ENCODE measurements around the gene ATAD3B. TPM values are rescaled to one million over a fixed set of nuclear protein-coding genes. Genes with fewer than 3 reads are reported as not detected.
A peak's percentile ranks its signal among the peaks of the same experiment; 100 is the strongest.

Gene ATAD3B
- total RNA-seq, 2 donors from 2014 or later, result 2.7 to 5.7 TPM

DNA sequence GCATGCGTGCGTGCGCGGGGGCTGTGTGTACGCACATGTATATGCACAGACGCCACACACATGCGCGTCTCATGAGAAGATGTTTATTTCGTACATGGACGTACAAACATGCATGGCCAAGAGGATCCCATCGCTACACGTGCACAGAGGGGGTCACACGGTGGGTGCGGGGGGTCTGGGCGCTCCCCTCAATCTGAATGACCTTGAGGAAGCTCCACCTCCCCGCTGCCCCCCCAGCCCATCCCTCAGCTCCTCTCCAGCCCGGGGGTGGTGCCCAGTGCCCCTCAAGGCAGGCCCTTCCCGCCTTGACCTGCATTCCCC is 67.4 kb downstream of the ATAD3B start:
- peaks cover 12% of the 10 kb centered on the region for H3K36me3 ChIP-seq
- H3K4me1 ChIP-seq, result peaks cover 0 to 29% of the 10 kb centered on the region in 2 donors

DNA sequence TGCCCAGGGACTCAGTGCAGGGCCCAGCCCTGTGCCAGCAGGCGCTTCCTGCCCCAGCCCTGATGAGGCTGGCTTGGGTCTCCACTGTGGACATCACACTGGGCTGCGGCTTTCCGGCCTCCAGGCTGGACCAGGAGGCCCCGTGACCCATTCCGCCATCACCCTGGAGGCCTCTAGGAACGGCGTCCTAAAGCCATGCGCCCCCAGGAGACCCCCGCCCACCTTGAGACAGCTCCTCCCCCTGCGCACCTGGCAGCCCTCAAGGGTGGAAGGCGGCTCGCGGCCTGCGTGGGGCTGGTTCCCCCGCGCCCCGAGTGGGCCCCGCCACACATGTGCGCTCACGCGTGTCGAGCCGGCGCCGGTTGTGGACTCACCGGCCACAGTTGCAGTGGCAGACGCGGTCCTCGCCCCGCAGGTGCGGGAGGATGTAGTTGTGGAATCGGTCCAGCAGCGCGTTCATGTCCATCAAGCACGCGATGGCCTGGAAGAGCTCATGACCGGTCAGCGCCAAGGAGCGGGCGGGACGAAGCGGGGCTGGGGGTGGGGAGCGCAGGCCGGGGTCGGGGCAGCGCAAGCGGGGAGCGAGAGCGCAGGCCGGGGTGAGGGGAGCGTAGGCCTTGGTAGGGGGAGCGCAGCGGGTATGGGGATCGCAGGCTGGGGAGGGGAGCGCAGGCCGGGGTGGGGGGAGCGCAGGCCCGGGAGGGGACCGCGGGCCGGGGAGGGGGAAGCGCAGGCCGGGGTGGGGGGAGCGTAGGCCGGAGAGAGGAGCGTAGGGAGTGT is 67.9 kb downstream of the ATAD3B start:
- Histone ChIP-seq H3K27me3 (no peaks in the 10 kb centered on the region), H3K4me3 (peak overlapping the region; percentile 72 to 75), H3K4me1 (peaks cover 0 to 34% of the 10 kb centered on the region in 2 donors), H3K27ac (peak overlapping the region; percentile 81 to 85), H3K36me3 (peaks cover 12% of the 10 kb centered on the region), H3K9me3 (no peaks in the 10 kb centered on the region)
- TF ChIP-seq, protein P1, sequence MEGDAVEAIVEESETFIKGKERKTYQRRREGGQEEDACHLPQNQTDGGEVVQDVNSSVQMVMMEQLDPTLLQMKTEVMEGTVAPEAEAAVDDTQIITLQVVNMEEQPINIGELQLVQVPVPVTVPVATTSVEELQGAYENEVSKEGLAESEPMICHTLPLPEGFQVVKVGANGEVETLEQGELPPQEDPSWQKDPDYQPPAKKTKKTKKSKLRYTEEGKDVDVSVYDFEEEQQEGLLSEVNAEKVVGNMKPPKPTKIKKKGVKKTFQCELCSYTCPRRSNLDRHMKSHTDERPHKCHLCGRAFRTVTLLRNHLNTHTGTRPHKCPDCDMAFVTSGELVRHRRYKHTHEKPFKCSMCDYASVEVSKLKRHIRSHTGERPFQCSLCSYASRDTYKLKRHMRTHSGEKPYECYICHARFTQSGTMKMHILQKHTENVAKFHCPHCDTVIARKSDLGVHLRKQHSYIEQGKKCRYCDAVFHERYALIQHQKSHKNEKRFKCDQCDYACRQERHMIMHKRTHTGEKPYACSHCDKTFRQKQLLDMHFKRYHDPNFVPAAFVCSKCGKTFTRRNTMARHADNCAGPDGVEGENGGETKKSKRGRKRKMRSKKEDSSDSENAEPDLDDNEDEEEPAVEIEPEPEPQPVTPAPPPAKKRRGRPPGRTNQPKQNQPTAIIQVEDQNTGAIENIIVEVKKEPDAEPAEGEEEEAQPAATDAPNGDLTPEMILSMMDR (IDR thresholded peaks at IDR 0.05), result no peak
- DNase-seq (ENCODE audit: low spot score), result no peak

More for the DNA sequence above, 67.4 kb downstream of the ATAD3B start:
- H3K9me3 ChIP-seq, result no peaks in the 10 kb centered on the region
- peak overlapping the region; percentile 72 to 75 for H3K4me3 ChIP-seq
- TF ChIP-seq, protein P1 (IDR thresholded peaks at IDR 0.05), result no peak
- no peak for DNase-seq (ENCODE audit: low spot score)
- H3K27ac ChIP-seq, result peak overlapping the region; percentile 81 to 85
- H3K27me3 ChIP-seq, result no peaks in the 10 kb centered on the region

DNA sequence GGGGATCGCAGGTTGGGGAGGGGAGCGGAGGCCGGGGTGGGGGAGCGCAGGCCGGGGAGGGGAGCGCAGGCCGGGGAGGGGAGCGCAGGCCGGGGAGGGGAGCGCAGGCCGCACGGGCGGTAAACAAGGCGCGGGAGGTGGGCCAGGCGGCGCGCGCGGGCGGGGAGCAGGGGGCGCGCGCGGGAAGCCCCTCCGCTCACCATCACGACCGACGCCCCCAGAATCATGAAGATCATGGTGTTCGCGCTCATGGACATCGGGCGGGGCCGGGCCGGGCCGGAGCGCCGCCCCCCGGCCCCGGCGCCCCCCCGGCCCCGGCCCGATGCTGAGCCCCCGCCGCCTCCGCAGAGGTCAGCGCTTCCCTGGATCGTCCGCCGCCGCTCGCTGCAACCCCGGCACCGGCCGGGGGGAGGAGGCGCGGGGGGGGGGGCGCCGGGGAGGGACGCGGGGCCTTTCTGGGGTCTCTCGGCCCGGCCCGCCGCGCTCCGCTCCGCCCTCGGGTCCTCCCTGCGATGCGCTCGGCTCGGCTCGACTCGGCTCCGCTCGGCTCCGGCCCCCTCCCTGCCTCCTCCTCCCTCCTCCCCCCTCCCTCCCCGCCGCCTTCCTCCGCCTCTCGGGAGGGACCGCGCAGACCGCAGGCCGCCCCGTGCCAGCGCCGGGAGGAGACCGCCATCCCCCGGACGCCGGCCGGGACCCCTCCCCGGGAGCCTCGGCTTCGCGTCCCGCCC is 68.7 kb downstream of the ATAD3B start, which contains the start of gene TMEM240:
TMEM240 (minus strand) TSS at position 535 of the 728 bp plus-strand sequence; CDS start at position 257, 278 bp downstream.
- Histone ChIP-seq H3K27ac (peak within 1 kb of the TSS; percentile 81 to 85), H3K4me3 (peak within 1 kb of the TSS; percentile 72 to 75), H3K36me3 (peaks cover 12% of the 10 kb centered on the region), H3K4me1 (peaks cover 0 to 36% of the 10 kb centered on the region in 2 donors), H3K9me3 (no peaks in the 10 kb centered on the region), H3K27me3 (no peaks in the 10 kb centered on the region)
- TF ChIP-seq, protein P1 (IDR thresholded peaks at IDR 0.05), result no peak
- DNase-seq (ENCODE audit: low spot score), result peak; percentile 76

DNA sequence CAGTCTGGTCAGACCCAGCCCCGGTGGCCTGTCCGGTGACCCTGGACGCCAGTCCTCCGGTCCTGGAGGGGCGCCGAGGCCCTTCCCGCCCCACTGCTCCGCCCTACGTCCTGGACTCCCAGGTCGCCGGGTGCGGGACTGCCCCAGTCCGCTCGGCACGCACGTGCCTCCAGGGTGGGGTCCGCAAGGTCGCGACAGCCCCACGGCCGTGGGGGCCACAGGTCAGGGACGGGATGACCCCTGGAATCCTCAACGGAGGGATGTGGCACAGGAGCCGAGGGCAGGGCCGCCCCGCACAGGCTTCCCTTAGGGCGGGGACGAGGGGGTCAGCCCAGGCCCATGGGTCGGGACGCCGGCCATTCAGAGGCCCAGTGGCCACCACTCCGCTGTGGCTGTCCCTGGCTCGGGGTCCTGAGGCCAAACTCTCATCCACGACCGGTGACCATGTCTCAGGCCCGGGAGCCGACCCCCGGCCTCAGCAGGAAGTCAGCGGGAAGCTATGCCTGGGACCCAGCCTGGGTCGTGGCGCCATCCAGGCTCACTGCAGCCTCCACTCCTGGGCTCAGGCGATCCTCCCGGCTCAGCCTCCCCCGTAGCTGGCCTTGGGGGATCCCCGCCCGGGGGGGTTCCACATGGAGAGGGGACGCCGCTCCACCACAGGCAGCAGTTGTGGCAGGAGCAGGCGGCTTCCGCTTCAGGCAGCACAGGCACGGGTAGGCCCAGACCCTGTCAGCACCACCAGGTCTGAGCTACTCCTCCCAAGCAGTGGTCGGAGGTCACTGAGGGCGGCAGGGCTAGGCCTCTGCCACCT is 69.5 kb downstream of the ATAD3B start:
- peaks cover 0 to 36% of the 10 kb centered on the region in 2 donors for H3K4me1 ChIP-seq
- no peaks in the 10 kb centered on the region for H3K9me3 ChIP-seq
- DNase-seq (ENCODE audit: low spot score), result no peak
- peaks cover 12% of the 10 kb centered on the region for H3K36me3 ChIP-seq
- TF ChIP-seq, protein P1 (IDR thresholded peaks at IDR 0.05), result no peak
- H3K27ac ChIP-seq, result peak overlapping the region; percentile 81 to 85
- no peaks in the 10 kb centered on the region for H3K27me3 ChIP-seq
- peak overlapping the region; percentile 72 to 75 for H3K4me3 ChIP-seq

DNA sequence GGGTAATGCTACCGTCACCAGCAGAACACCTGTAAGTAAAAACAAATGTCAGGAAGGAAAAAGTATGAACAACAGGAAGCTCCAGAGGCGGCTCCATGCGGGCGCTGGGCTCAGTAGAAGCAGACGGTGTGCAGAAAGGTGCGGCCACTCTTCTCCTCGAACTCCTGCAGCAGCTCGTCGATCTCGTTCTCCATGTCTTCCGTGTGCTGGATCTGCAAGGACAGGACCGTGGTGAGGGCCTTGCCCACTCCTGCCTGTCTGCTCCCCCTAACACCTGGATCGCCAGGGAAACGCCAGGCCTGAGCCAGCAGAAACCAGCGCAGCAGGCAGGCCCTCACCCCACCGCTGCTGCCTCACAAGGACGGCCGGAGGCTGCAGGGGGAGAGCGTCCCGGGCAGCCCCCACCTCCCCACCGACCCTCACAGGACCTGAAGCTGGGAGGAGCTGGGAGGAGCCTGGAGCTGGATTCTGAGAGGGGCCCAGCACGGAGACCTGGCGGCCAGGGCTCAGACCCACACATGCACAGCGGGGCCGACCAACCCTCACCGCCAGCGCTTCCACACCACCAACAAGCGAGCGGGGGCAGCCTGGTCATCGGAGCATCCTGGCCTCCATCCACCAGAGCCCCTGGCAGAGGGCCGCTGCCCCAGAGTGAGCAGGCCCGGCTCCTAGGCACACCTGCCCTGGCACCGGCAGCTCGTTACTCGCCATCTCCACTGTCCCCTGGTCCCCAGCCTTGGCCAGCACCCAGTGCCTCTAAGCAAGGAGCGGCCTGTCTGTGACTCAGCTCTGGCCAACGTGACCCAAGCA is 70.6 kb downstream of the ATAD3B start:
- H3K27me3 ChIP-seq, result no peaks in the 10 kb centered on the region
- H3K9me3 ChIP-seq, result no peaks in the 10 kb centered on the region
- H3K27ac ChIP-seq, result peak overlapping the region in 1 of 2 donors; percentile 85
- DNase-seq (ENCODE audit: low spot score), result no peak
- peaks cover 12% of the 10 kb centered on the region for H3K36me3 ChIP-seq
- H3K4me1 ChIP-seq, result peaks cover 0 to 36% of the 10 kb centered on the region in 2 donors
- TF ChIP-seq, protein P1 (IDR thresholded peaks at IDR 0.05), result no peak
- no peak overlapping the region for H3K4me3 ChIP-seq

Measured in right atrium auricular region (tissue), 2 donors.